H1 (cell line): ENCODE measurements around the gene NGEF. TPM values are rescaled to one million over a fixed set of nuclear protein-coding genes. Genes with fewer than 3 reads are reported as not detected.

Experiments used
- CTCF ChIA-PET: fragments of 300-600 bp; sonication (Branson Sonifier 250); formaldehyde crosslinking; loops from one replicate; lab custom pipeline; 2021; ENCODE audit not compliant: partially characterized antibody; lab: Charles Lee
- POLR2A ChIA-PET: fragments of 300-600 bp; sonication (Branson Sonifier 250); formaldehyde crosslinking; loops from one replicate; lab custom pipeline; 2021; ENCODE audit warnings: inconsistent platforms; ENCODE audit not compliant: partially characterized antibody; lab: Charles Lee
- DNase-seq, 2 experiments: peaks; one replicate each; pipeline versions ENCODE4 v3.0.0 to v3.0.0-alpha.2; 2010 to 2022; ENCODE audit warnings: low spot score in 2 of 2, low read depth in 1 of 2, mixed read lengths in 1 of 2
- FAIRE-seq: peaks from 2 replicates; lab custom pipeline; 2011; peaks lifted over from hg19 to GRCh38; lab: Jason Lieb, UNC
- H2AFZ ChIP-seq: 2 replicates; pipeline ENCODE4 v1.8.1; 2012; ENCODE audit warnings: low read length, inconsistent platforms
- H2AK5ac ChIP-seq: 2 replicates; pipeline ENCODE4 v1.6.1; 2013; ENCODE audit warnings: low read depth, low read length
- H2BK120ac ChIP-seq: replicated peaks from 2 replicates; pipeline ENCODE3; 2013; ENCODE audit warnings: low read depth, low read length, inconsistent platforms
- H2BK12ac ChIP-seq: 2 replicates; pipeline ENCODE4 v1.6.1; 2013; ENCODE audit warnings: low read depth, low read length
- H2BK15ac ChIP-seq: 2 replicates; pipeline ENCODE4 v1.6.1; 2013; ENCODE audit warnings: low read length
- H2BK20ac ChIP-seq: 2 replicates; pipeline ENCODE4 v1.6.1; 2013; ENCODE audit warnings: low read length
- H2BK5ac ChIP-seq: 2 replicates; pipeline ENCODE4 v1.6.1; 2013; ENCODE audit warnings: low read depth, low read length
- H3K14ac ChIP-seq: 2 replicates; pipeline ENCODE4 v1.6.1; 2013; ENCODE audit warnings: inconsistent platforms; ENCODE audit not compliant: insufficient read length
- H3K18ac ChIP-seq: 2 replicates; pipeline ENCODE4 v1.6.1; 2013; ENCODE audit warnings: low read length; ENCODE audit errors: extremely low read depth
- H3K23ac ChIP-seq: 2 replicates; pipeline ENCODE4 v1.6.1; 2013; ENCODE audit warnings: inconsistent platforms; ENCODE audit not compliant: insufficient read length
- H3K23me2 ChIP-seq: 2 replicates; pipeline ENCODE4 v1.6.1; 2013; ENCODE audit warnings: low read depth, low read length
- H3K27ac ChIP-seq: 2 replicates; pipeline ENCODE4 v1.6.1; 2011; ENCODE audit warnings: low read depth, low read length, inconsistent platforms
- H3K27me3 ChIP-seq, 4 experiments: replicated peaks in 1 of 4; 1 replicate in 1 of 4; 2 replicates in 3 of 4; pipeline versions ENCODE4 v1.6.1 to v1.8.1; 2011 to 2013; ENCODE audit warnings: low read length in 3 of 4, mild to moderate bottlenecking in 3 of 4, inconsistent platforms in 2 of 4, mixed read lengths in 2 of 4, moderate library complexity in 1 of 4; ENCODE audit not compliant: control insufficient read depth in 3 of 4, insufficient read depth in 3 of 4; ENCODE audit errors: extremely low read depth in 1 of 4
- H3K36me3 ChIP-seq, 4 experiments: 2 replicates each; pipeline versions ENCODE4 v1.6.1 to v1.8.1; 2011 to 2013; ENCODE audit warnings: mild to moderate bottlenecking in 4 of 4, low read length in 3 of 4, moderate library complexity in 2 of 4, control low read depth in 1 of 4, inconsistent platforms in 1 of 4; ENCODE audit not compliant: insufficient read depth in 4 of 4, control insufficient read depth in 2 of 4
- H3K4ac ChIP-seq: replicated peaks from 2 replicates; pipeline ENCODE3; 2013; ENCODE audit warnings: low read length, low read depth, mixed read lengths, inconsistent platforms; ENCODE audit not compliant: insufficient read length
- H3K4me1 ChIP-seq, 4 experiments: replicated peaks in 1 of 4; 1 replicate in 1 of 4; 2 replicates in 3 of 4; pipeline versions ENCODE4 v1.6.1 to v1.8.1; 2011 to 2013; ENCODE audit warnings: low read length in 3 of 4, inconsistent platforms in 2 of 4, mixed read lengths in 1 of 4; ENCODE audit not compliant: insufficient read depth in 4 of 4, control insufficient read depth in 3 of 4
- H3K4me2 ChIP-seq, 2 experiments: 2 replicates each; pipeline versions ENCODE4 v1.6.1 to v1.8.1; 2011 to 2013; ENCODE audit warnings: low read depth in 2 of 2, low read length in 2 of 2, control low read depth in 1 of 2, inconsistent platforms in 1 of 2, mild to moderate bottlenecking in 1 of 2; ENCODE audit not compliant: insufficient read depth in 1 of 2
- H3K4me3 ChIP-seq, 4 experiments: fragments of 200-600, 300-600 bp in 1 of 4; sonication (generic), shearing (Covaris generic), sonication (Bioruptor Twin) in 1 of 4; 2 replicates each; pipeline versions ENCODE4 v1.5.1 to v1.8.1; 2011 to 2016; ENCODE audit warnings: low read length in 4 of 4, low read depth in 3 of 4, control low read depth in 2 of 4, inconsistent platforms in 2 of 4, mild to moderate bottlenecking in 2 of 4, mixed read lengths in 1 of 4, moderate library complexity in 1 of 4; ENCODE audit not compliant: insufficient read depth in 2 of 4; ENCODE audit errors: extremely low read depth in 1 of 4
- H3K56ac ChIP-seq: replicated peaks from 2 replicates; pipeline ENCODE3; 2013; ENCODE audit warnings: low read depth, mild to moderate bottlenecking, mixed read lengths, low read length, inconsistent platforms; ENCODE audit not compliant: insufficient read length
- H3K79me1 ChIP-seq: 2 replicates; pipeline ENCODE4 v1.6.1; 2013; ENCODE audit warnings: low read depth, low read length, control low read depth
- H3K79me2 ChIP-seq, 2 experiments: 2 replicates each; pipeline versions ENCODE4 v1.6.1 to v1.8.1; 2012 to 2013; ENCODE audit warnings: low read length in 2 of 2, mild to moderate bottlenecking in 2 of 2, inconsistent platforms in 1 of 2; ENCODE audit not compliant: insufficient read depth in 2 of 2, control insufficient read depth in 1 of 2
- H3K9ac ChIP-seq, 4 experiments: replicated peaks in 1 of 4; 1 replicate in 1 of 4; 2 replicates in 3 of 4; pipeline versions ENCODE4 v1.6.1 to v1.8.1; 2011 to 2013; ENCODE audit warnings: low read depth in 3 of 4, low read length in 3 of 4, control low read depth in 2 of 4, mild to moderate bottlenecking in 2 of 4, moderate library complexity in 2 of 4, inconsistent platforms in 1 of 4; ENCODE audit errors: extremely low read depth in 1 of 4
- H3K9me3 ChIP-seq, 2 experiments: 2 replicates each; pipeline versions ENCODE4 v1.6.1 to v1.8.1; 2012 to 2013; ENCODE audit warnings: mild to moderate bottlenecking in 2 of 2, moderate library complexity in 2 of 2, control low read depth in 1 of 2, inconsistent platforms in 1 of 2, low read depth in 1 of 2, low read length in 1 of 2, mixed read lengths in 1 of 2; ENCODE audit not compliant: insufficient read depth in 2 of 2
- H4K20me1 ChIP-seq, 2 experiments: replicated peaks in 1 of 2; 2 replicates each; pipeline versions ENCODE3 to v1.8.1; 2011 to 2013; ENCODE audit warnings: inconsistent platforms in 2 of 2, low read length in 2 of 2, mild to moderate bottlenecking in 1 of 2; ENCODE audit not compliant: insufficient read depth in 2 of 2, control insufficient read depth in 1 of 2
- H4K5ac ChIP-seq: 2 replicates; pipeline ENCODE4 v1.6.1; 2013; ENCODE audit warnings: low read length, low read depth, mixed read lengths, inconsistent platforms; ENCODE audit not compliant: insufficient read length
- H4K8ac ChIP-seq: 2 replicates; pipeline ENCODE4 v1.8.0; 2013; ENCODE audit warnings: mild to moderate bottlenecking, moderate library complexity, low read length, inconsistent platforms; ENCODE audit not compliant: insufficient read depth; ENCODE audit errors: extremely low read depth
- H4K91ac ChIP-seq: replicated peaks from 2 replicates; pipeline ENCODE3; 2013; ENCODE audit warnings: low read length, mixed read lengths, inconsistent platforms; ENCODE audit not compliant: insufficient read length
- HDAC6 ChIP-seq: IDR thresholded peaks from one replicate; pipeline ENCODE4 v1.7.1; 2012; ENCODE audit warnings: low read depth, mild to moderate bottlenecking, inconsistent platforms, low read length, moderate library complexity
- SP4 ChIP-seq: IDR thresholded peaks from 2 replicates; pipeline ENCODE4 v1.6.1; 2012; ENCODE audit warnings: low read length, inconsistent platforms
- WGBS, 2 experiments: shearing (Covaris generic) in 1 of 2; methylation state at CpG; one replicate each; pipeline versions ENCODE4 v1.1.6 to v1.1.7; 2013 to 2015; ENCODE audit warnings: low lambda C conversion rate in 2 of 2, mixed read lengths in 2 of 2, inconsistent platforms in 1 of 2, low coverage in 1 of 2, missing lambda C conversion rate in 1 of 2; ENCODE audit not compliant: insufficient replicate concordance in 2 of 2, insufficient coverage in 1 of 2, insufficient read length in 1 of 2; ENCODE audit errors: extremely low coverage in 1 of 2, missing lambda C conversion rate in 1 of 2; 5-methylcytosine and 5-hydroxymethylcytosine counted together
- polyA plus RNA-seq, 7 experiments: library from polyadenylated mRNA; depleted of rRNA in 3 of 7; stranded (reverse) in 5 of 7; unstranded in 2 of 7; fragments of >200 nt in 5 of 7; fragments of 200-250 nt in 2 of 7; gene quantifications; 1 replicate in 5 of 7; 2 replicates in 1 of 7; 4 replicates in 1 of 7; pipeline versions ENCODE4 v1.2.1 to v1.2.3, GENCODE V29; 2011 to 2013; ENCODE audit warnings: missing spikeins in 2 of 7, mixed read lengths in 2 of 7
- total RNA-seq: library from RNA; stranded (reverse); fragmentation: NEBNext Ultra II Directional; extraction: Animal tissue kit (Norgen Biotek cat#: 25700); gene quantifications from 2 replicates; pipeline ENCODE4 v1.2.1, GENCODE V29; 2021

NGEF gene
- total and polyA plus RNA-seq, 2 of the 8 experiments (the other 6 are each of a cell fraction or from before 2014, with no cell fraction given) = 2.7 to 3.2 TPM

DNA sequence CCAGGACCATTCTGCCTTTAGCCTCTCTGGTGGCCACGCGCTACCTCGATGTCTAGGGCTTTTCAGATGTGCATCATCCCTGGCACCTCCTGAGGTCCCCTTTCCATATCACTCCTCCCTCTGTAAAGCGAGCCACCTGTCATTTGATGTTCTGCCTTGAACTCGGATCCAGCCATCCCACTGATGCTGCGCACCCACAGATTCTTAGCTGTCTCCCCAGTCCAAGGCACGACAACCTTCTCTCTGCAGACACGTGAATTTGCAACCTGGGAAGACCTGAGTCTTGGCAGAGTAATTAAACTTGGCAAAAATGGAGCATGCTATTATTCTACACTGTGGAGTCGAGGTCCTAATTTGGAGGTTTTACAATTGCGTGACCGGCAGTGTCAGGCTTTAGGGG lies 61.9 kb downstream of the NGEF start:
- Histone ChIP-seq H3K27ac (no peak overlapping the region), H2BK20ac (no peak overlapping the region), H4K91ac (no peak overlapping the region), H2BK12ac (no peak overlapping the region), H2AK5ac (no peak overlapping the region), H3K4me2 (no peak overlapping the region), H3K4ac (no peak overlapping the region), H3K23me2 (no peaks in the 10 kb centered on the region; the same call in 1 of the 2 replicates), H3K79me2 (no peaks in the 10 kb centered on the region), H3K18ac (no peak overlapping the region), H3K23ac (no peak overlapping the region), H3K36me3 (no peaks in the 10 kb centered on the region), H3K27me3 (no peaks in the 10 kb centered on the region; a peak in 1 of 7 replicates), H3K14ac (no peak overlapping the region), H2BK5ac (no peak overlapping the region), H3K4me3 (no peak overlapping the region), H3K9ac (no peak overlapping the region), H4K20me1 (no peaks in the 10 kb centered on the region), H4K8ac (no peak overlapping the region), H3K9me3 (no peaks in the 10 kb centered on the region), H3K79me1 (no peaks in the 10 kb centered on the region), H3K56ac (no peak overlapping the region), H4K5ac (no peak overlapping the region), H2BK15ac (no peak overlapping the region), H2AFZ (no peak overlapping the region), H3K4me1 (no peaks in the 10 kb centered on the region; a peak in 1 of 7 replicates), H2BK120ac (no peak overlapping the region)
- POLR2A ChIA-PET = no interaction called here
- no peak for DNase-seq
- CTCF ChIA-PET = interaction anchor here (1.3 kb wide), 1 partner anchor 10 kb away, joined by 4 read pairs; no protein-coding TSS in a partner anchor
- no peak for FAIRE-seq
- WGBS, 2 experiments = 90% methylated on average over 11 of the region's 11 CpGs; no CpG with 5 or more reads in 1 of the 2 experiments
- TF ChIP-seq HDAC6 = no peak
- TF ChIP-seq SP4 = no peak
